Nucleus accumbens (tissue), 56 donors: ENCODE data around the gene DIDO1.

Experiments
- DNase-seq, 56 donors: peaks; one replicate each; lab custom pipeline; 2025; lab: John Stamatoyannopoulos, UW

Gene DIDO1

DNA sequence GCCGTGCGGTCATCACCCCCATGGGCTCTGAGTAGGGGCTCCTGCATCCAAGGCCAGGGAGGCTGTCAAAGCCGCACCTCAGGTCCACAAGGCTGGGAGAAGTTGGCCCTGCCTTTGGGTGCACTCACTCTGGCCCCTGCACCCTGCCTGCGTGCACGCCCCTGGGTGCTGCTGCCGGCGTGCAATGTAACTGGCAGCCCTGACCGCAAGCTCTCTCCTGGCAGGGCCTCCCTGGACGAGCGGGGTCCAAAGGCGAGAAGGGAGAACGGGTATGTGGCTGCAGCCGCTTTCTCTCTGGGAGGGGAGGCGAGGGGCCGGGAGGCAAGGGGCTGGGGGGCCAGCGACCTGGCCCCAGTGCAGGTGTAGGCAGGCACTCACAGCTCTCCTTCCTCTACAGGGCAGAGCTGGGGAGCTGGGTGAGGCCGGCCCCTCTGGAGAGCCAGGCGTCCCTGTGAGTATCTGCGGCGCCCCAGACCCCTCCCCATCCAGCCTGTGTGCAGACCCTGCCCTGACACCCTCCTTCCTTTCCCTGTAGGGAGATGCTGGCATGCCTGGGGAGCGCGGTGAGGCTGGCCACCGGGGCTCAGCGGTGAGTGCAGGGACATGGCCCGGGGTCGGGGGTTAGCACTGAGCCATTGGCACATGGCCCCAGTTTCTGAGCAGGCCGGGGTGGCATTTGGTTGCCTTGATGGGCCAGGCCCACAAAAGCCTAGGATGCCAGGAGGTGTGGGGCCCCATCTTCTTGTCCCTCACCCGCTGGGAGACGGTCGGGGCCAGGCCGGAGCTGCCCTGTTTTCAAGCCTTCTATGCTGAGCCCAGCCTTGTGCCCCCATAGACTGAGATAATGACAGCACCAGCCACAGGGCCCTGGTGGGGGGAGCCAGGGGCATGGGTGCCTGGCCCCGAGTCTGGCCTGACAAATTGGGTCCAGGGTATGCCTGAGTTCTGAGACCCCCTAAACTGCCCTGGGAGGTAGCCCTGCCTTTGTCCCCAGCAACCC, 96.8 kb downstream of the DIDO1 start:
- DNase-seq: no peak

DNA sequence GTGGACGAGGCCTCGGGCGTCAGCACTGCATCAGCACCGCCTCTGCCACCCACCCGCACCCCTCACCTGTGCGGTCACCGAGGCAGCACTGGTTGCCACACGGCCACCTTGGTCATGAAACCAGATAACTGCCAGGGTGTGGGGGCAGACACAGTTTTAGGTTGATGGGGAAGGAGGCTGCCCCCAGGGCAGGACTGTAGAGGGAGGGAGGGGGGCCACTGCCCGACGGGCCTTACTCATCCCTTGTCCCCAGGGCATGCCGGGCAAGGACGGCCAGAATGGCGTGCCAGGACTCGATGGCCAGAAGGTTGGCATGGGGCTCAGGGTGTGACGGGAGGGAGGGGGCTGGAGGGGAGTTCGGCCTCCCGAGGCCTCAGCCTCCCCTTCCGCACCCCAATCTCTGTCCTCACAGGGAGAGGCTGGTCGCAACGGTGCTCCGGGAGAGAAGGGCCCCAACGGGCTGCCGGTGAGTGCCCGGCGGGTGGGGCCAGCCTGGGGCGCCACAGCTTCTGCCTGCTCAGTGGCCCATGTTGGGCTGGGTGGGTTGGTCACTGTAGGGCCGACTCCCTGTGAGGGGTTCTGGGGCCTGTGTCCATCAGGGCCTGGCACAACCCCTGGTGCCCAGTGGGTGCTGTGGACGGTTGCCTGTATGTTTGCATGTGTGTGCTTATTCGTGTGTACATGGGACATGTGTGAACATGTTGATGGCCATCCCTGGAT, 97.6 kb downstream of the DIDO1 start:
- no peak for DNase-seq

DNA sequence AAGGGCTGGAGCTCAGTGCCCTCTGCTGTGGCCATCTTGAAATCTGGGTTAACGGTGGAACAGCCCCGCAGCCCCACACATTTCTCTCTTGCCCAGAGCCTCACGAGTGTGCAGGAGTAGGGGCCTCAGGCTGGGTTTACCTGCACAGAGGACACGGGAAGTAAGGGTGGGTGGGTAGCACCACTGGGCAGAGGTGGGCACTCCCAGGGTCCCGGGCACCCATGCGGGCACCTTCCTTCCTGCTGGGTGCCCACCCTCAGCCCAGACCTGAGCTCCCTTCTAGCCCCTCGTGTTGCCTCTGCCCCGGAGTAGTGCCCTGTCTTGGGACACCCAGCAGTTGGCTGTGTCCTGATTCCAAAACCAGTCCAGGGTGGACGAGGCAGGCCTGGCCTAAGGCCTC, 98.3 kb downstream of the DIDO1 start:
- no peak for DNase-seq
